HG03159 (cell line): Measurements from ENCODE around the gene NSRP1.
"Not testable (repeated sequence)": the region's sequence is repeated elsewhere in the genome, so short reads cannot be mapped to it uniquely, and the experiment has no call there.

Experiments
- ATAC-seq: cut with Tn5 transposase; IDR thresholded peaks from one replicate; pipeline ENCODE4 v1.9.1; 2021; ENCODE audit warnings: mild to moderate bottlenecking, moderate library complexity; ENCODE audit not compliant: unreplicated experiment

The NSRP1 gene

GRCh38 chr17:30117675-30118081 lies 1.1 kb downstream of the NSRP1 start:
- no peak for ATAC-seq

GRCh38 chr17:30118635-30119034 lies 2.0 kb downstream of the NSRP1 start:
- not testable (repeated sequence) for ATAC-seq

GRCh38 chr17:30124273-30124796 lies 7.7 kb downstream of the NSRP1 start:
- no peak for ATAC-seq

- ATAC-seq: no peak
These were observed 13.5 kb downstream of the NSRP1 start for GRCh38 chr17:30130121-30130520.

- no peak for ATAC-seq
These were observed 16.0 kb downstream of the NSRP1 start for GRCh38 chr17:30132615-30133014.

- ATAC-seq: no peak
These were observed 16.6 kb downstream of the NSRP1 start for GRCh38 chr17:30133197-30133596.

GRCh38 chr17:30134551-30134950 lies 17.9 kb downstream of the NSRP1 start:
- no peak for ATAC-seq

- no peak for ATAC-seq
These were observed 20.5 kb downstream of the NSRP1 start for GRCh38 chr17:30137158-30137557.

GRCh38 chr17:30147860-30148259 lies 31.2 kb downstream of the NSRP1 start:
- not testable (repeated sequence) for ATAC-seq

GRCh38 chr17:30148376-30148775 lies 31.8 kb downstream of the NSRP1 start:
- ATAC-seq: no peak

GRCh38 chr17:30151471-30151870 lies 34.9 kb downstream of the NSRP1 start:
- ATAC-seq: no peak

- no peak for ATAC-seq
These were observed 36.8 kb downstream of the NSRP1 start for GRCh38 chr17:30153463-30153862.

GRCh38 chr17:30155389-30155788 lies 38.8 kb downstream of the NSRP1 start:
- no peak for ATAC-seq

- no peak for ATAC-seq
These were observed 42.4 kb downstream of the NSRP1 start for GRCh38 chr17:30158896-30159625.

- ATAC-seq: no peak
These were observed 44.0 kb downstream of the NSRP1 start for GRCh38 chr17:30160419-30161172.

- no peak for ATAC-seq
These were observed 45.0 kb downstream of the NSRP1 start for GRCh38 chr17:30161601-30162000.

- ATAC-seq: no peak
These were observed 47.9 kb downstream of the NSRP1 start for GRCh38 chr17:30164531-30164930.

- no peak for ATAC-seq
These were observed 48.5 kb downstream of the NSRP1 start for GRCh38 chr17:30165147-30165546.

GRCh38 chr17:30165960-30166359 lies 49.3 kb downstream of the NSRP1 start:
- ATAC-seq: no peak

GRCh38 chr17:30170415-30170987 lies 53.9 kb downstream of the NSRP1 start:
- no peak for ATAC-seq

GRCh38 chr17:30172560-30172959 lies 55.9 kb downstream of the NSRP1 start:
- ATAC-seq: no peak

GRCh38 chr17:30173649-30174048 lies 57.0 kb downstream of the NSRP1 start:
- ATAC-seq: peak; percentile 72
